ENCODE results near the gene PSRC1.

PSRC1 gene

DNA sequence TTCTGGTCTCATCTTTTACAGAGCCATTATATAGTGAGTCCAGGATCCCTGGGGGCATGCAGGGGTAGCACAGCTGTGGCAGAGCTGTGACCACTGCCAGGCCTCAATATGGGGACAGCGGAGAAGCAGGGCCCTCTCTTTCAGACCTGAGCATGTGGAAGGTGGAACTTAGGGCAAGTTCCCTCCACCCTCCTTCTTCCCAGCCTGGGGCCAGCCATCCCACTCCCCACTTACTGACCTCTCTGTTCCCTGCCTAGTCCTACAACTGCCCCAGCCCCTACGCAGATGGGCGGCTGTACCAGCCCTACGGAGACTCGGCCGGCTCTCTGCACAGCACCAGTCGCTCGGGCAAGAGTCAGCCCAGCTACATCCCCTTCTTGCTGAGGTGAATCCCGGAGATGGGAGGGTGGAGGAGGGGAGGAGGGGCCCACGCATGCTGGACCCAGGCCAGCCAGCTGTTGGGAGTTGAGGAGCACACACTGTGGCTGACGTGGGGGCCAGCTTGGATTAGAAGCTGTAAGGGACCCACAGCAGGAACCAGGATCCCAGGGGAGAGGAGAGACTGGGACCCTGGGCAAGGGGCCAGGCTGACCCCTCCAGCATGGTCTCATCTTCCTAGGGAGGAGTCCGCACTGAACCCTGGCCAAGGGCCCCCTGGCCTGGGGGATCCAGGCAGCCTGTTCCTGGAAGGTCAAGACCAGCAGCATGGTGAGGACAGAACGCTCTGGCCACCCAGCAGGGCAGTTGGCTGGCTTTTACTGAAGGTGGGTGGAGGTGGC lies 10.7 kb downstream of the PSRC1 start:
- no peak for DNase-seq (ENCODE audit: low read depth, low spot score)

GRCh38 chr1:109271458-109271857 lies 11.5 kb downstream of the PSRC1 start:
- no peak for DNase-seq (ENCODE audit: low read depth, low spot score)

GRCh38 chr1:109270623-109271317 lies 12.2 kb downstream of the PSRC1 start:
- no peak for DNase-seq (ENCODE audit: low read depth, low spot score)

DNA sequence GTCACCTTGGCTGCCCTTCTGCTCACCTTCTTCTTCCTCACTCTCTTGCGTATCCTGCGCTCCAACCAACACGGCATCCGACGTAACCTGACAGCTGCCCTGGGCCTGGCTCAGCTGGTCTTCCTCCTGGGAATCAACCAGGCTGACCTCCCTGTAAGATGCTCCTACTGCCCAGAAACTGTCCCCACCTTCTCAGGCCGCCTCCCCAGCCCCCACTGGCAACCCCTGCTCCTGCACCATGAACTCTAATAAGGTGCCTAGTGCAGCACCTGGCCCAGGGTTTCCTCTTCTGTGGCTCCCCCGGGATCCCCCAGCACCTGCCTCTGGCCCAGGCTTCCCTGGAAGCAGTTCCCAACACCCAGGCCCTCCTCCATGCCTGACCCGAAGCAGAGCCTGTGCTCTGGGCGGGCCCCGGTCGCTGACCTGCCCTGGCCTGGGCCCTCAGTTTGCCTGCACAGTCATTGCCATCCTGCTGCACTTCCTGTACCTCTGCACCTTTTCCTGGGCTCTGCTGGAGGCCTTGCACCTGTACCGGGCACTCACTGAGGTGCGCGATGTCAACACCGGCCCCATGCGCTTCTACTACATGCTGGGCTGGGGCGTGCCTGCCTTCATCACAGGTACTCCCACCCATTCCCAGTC lies 12.8 kb downstream of the PSRC1 start:
- no peak for DNase-seq (ENCODE audit: low read depth, low spot score)

GRCh38 chr1:109269212-109269980 lies 13.5 kb downstream of the PSRC1 start:
- DNase-seq (ENCODE audit: low read depth, low spot score): no peak

DNA sequence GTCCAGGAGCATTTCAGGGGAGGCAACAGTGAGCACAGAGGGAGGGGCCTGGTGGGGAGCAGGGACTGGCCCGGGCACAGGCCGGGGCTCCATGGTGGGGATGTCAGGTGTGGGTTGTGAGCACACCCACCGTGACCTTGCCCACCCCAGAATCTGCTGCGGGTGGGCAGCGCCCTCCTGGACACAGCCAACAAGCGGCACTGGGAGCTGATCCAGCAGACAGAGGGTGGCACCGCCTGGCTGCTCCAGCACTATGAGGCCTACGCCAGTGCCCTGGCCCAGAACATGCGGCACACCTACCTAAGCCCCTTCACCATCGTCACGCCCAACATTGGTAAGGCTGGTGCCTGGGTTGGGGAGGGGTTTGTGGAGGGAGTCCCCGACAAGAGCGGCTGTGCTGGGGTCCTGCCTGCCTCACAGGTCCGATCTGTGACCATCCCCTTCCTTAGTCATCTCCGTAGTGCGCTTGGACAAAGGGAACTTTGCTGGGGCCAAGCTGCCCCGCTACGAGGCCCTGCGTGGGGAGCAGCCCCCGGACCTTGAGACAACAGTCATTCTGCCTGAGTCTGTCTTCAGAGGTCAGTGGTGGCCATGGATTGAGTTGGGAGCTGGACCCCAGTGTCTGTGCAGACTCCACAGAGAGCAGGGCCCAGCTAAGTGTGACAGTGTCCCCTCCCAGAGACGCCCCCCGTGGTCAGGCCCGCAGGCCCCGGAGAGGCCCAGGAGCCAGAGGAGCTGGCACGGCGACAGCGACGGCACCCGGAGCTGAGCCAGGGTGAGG lies 14.3 kb downstream of the PSRC1 start:
- DNase-seq (ENCODE audit: low read depth, low spot score): no peak

DNA sequence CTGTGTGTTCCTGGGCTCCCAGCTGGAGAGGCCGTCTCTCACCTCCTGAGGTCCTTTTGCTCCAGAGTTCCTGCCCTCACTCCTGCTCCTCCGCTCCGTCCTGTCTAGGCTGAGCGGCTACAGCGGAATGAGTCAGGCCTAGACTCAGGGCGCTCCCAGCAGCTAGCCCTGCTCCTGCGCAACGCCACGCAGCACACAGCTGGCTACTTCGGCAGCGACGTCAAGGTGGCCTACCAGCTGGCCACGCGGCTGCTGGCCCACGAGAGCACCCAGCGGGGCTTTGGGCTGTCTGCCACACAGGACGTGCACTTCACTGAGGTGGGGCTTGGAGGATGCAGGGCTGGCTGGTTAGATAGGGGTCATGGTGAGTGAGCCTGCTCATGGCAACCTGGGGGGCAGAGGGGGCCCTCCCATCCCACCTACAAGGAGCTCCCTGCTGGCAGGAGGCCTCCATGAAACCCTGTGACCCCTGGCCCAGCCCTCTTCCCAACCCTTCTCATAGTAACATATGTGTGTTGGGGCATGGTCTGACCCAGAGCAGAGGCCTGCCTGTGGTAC lies 15.1 kb downstream of the PSRC1 start:
- no peak for DNase-seq (ENCODE audit: low read depth, low spot score)

DNA sequence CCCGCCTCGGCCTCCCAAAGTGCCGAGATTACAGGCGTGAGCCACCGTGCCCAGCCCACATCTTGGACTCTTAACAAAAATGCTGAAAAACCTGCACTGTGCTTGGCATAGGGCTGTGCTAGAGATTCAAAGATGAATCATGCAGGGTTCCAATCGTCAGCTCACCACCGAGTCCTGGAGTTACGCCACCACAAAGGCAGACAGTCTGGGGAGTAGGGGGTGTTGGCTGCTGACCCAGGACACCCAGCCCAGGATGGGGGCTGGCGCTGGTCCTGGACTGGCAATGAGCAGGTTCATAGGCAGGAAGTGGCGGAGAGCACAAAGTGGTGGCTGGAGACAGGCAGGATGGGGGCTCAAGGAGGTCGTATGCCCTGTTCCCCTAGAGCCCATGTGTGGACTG lies 16.0 kb downstream of the PSRC1 start:
- no peak for DNase-seq (ENCODE audit: low read depth, low spot score)

- no peak for DNase-seq (ENCODE audit: low read depth, low spot score)
Measured at GRCh38 chr1:109265741-109266330, 17.1 kb downstream of the PSRC1 start.

GRCh38 chr1:109265016-109265415 lies 17.9 kb downstream of the PSRC1 start:
- DNase-seq (ENCODE audit: low read depth, low spot score): no peak

GRCh38 chr1:109264379-109264755 lies 18.6 kb downstream of the PSRC1 start:
- DNase-seq (ENCODE audit: low read depth, low spot score): no peak

- peak; percentile 54 for DNase-seq (ENCODE audit: low read depth, low spot score)
Measured at GRCh38 chr1:109263597-109264378, 19.2 kb downstream of the PSRC1 start.

DNA sequence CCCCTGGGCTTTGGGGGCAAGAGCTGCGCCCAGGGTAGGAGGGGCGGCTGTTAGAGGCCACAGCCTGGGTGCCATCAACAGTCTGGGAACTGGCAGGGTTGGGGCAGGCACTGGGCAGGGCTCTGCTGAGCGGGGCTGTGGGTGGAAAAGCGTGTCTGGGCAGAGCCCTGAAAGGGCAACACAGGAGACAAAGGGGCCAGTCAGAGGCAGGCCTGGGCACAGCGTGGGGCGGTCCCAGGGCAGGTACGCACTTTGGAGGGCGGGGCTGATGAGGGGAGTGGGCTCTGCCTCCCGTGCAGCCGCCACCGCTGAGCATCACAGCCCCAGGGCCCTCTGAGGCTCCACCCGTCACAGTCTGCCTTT lies 19.7 kb downstream of the PSRC1 start:
- DNase-seq (ENCODE audit: low read depth, low spot score): no peak

DNA sequence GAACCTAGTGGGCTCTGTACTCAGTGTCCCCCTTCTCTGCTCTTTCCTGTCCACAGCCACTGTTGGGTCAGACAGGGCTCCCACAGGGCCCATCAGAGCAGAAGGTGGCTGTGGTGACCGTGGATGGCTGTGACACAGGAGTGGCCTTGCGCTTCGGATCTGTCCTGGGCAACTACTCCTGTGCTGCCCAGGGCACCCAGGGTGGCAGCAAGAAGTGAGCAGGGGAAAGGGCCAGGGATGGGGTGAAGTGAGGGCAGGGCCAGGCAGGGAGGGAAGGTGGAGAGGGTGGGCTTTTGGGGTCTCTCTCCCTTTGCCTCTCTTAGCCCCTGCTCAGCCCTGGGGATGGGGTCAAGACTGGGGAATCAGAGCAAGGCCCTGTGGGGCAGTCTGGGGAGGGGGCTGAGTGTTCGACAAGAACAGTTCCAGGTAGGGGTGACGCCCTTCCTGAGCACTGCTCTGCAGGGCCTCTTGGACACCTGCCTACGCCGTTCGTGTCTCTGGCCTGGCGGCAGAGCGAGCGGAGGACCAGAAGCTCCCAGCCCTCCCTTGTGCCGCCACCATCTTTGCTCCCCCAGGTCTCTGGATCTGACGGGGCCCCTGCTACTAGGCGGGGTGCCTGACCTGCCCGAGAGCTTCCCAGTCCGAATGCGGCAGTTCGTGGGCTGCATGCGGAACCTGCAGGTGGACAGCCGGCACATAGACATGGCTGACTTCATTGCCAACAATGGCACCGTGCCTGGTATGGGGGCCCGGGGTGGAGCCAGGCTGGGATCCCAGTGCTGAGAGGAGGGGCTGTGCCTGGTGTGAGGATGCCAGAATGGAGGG lies 20.5 kb downstream of the PSRC1 start:
- no peak for DNase-seq (ENCODE audit: low read depth, low spot score)

DNA sequence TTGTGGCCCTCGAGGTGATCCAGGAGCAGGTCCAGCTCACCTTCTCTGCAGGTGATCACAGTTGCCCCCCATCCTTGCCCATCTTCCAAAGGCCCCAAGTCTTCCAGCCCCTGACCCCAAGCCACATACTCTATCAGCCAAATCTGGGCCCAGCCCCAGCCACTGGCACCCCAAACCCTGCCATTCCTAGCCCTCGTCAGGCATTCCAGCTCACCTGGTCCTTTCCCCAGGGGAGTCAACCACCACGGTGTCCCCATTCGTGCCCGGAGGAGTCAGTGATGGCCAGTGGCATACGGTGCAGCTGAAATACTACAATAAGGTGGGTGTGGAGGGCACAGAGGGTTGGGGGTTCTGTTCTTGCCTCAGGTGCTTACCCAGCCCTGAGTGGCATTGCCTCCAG lies 21.4 kb downstream of the PSRC1 start:
- no peak for DNase-seq (ENCODE audit: low read depth, low spot score)

- no peak for DNase-seq (ENCODE audit: low read depth, low spot score)
Measured at GRCh38 chr1:109261006-109261405, 21.9 kb downstream of the PSRC1 start.

DNA sequence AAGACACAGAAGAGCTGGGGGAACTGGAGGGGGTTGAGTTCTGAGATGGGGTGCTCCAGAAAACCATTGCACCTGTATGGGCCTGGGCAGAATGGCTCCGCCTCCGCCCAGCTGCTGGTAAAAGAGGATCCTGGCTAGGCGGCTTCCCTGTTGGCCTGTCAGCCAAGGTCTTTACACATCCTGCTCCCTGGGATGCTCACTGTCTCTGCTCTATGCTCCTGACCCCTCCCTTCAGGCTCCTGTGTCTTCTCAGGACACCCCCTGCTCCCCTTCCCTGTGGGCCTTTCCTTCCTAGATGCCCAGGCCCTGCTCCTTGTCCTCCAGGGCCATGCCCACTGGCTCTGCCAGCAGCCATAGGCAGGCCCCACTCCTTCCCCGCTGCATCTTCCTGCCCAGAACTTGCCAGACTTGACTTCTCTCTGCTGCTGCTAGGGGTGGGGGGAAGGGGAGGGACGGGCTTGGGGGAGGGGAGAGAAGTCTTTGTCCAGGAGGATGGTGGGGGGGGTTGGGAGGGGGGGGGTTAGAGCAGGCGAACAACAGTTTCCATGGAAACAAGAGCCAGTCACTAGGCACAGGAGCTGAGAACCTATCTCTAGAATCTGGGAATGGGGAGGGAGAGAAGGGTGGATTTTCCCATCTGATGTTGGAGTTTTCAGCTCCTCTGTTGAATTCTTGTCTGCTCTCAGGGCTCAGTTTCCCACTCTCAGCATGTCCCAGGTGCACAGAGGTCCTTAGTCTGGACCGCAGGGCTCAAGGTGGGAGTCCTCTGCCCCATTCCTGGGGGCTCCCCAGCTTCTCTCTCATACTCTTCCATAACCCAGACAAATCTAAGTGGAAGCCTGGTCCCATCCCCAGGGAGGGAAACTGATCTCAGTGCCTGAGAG lies 23.0 kb downstream of the PSRC1 start:
- DNase-seq (ENCODE audit: low read depth, low spot score): no peak

Measured in activated CD4-positive, CD25-positive, alpha-beta regulatory T cell treated with anti-CD3 and anti-CD28 coated beads, Interleukin-2, amount 50 U/mL, for 16 hours (primary cell).